H1 (cell line): Measurements from ENCODE around the gene GALNT2. TPM values are rescaled to one million over a fixed set of nuclear protein-coding genes. Genes with fewer than 3 reads are reported as not detected.

Source experiments
- CTCF ChIA-PET: fragments of 300-600 bp; sonication (Branson Sonifier 250); formaldehyde crosslinking; loops from one replicate; lab custom pipeline; 2021; ENCODE audit not compliant: partially characterized antibody; lab: Charles Lee
- POLR2A ChIA-PET: fragments of 300-600 bp; sonication (Branson Sonifier 250); formaldehyde crosslinking; loops from one replicate; lab custom pipeline; 2021; ENCODE audit warnings: inconsistent platforms; ENCODE audit not compliant: partially characterized antibody; lab: Charles Lee
- DNase-seq, 2 experiments: peaks; one replicate each; pipeline versions ENCODE4 v3.0.0 to v3.0.0-alpha.2; 2010 to 2022; ENCODE audit warnings: low spot score in 2 of 2, low read depth in 1 of 2, mixed read lengths in 1 of 2
- FAIRE-seq: peaks from 2 replicates; lab custom pipeline; 2011; peaks lifted over from hg19 to GRCh38; lab: Jason Lieb, UNC
- H2AFZ ChIP-seq: 2 replicates; pipeline ENCODE4 v1.8.1; 2012; ENCODE audit warnings: low read length, inconsistent platforms
- H2AK5ac ChIP-seq: 2 replicates; pipeline ENCODE4 v1.6.1; 2013; ENCODE audit warnings: low read depth, low read length
- H2BK120ac ChIP-seq: replicated peaks from 2 replicates; pipeline ENCODE3; 2013; ENCODE audit warnings: low read depth, low read length, inconsistent platforms
- H2BK12ac ChIP-seq: 2 replicates; pipeline ENCODE4 v1.6.1; 2013; ENCODE audit warnings: low read depth, low read length
- H2BK15ac ChIP-seq: 2 replicates; pipeline ENCODE4 v1.6.1; 2013; ENCODE audit warnings: low read length
- H2BK20ac ChIP-seq: 2 replicates; pipeline ENCODE4 v1.6.1; 2013; ENCODE audit warnings: low read length
- H2BK5ac ChIP-seq: 2 replicates; pipeline ENCODE4 v1.6.1; 2013; ENCODE audit warnings: low read depth, low read length
- H3K14ac ChIP-seq: 2 replicates; pipeline ENCODE4 v1.6.1; 2013; ENCODE audit warnings: inconsistent platforms; ENCODE audit not compliant: insufficient read length
- H3K18ac ChIP-seq: 2 replicates; pipeline ENCODE4 v1.6.1; 2013; ENCODE audit warnings: low read length; ENCODE audit errors: extremely low read depth
- H3K23ac ChIP-seq: 2 replicates; pipeline ENCODE4 v1.6.1; 2013; ENCODE audit warnings: inconsistent platforms; ENCODE audit not compliant: insufficient read length
- H3K23me2 ChIP-seq: 2 replicates; pipeline ENCODE4 v1.6.1; 2013; ENCODE audit warnings: low read depth, low read length
- H3K27ac ChIP-seq: 2 replicates; pipeline ENCODE4 v1.6.1; 2011; ENCODE audit warnings: low read depth, low read length, inconsistent platforms
- H3K27me3 ChIP-seq, 4 experiments: replicated peaks in 1 of 4; 1 replicate in 1 of 4; 2 replicates in 3 of 4; pipeline versions ENCODE4 v1.6.1 to v1.8.1; 2011 to 2013; ENCODE audit warnings: low read length in 3 of 4, mild to moderate bottlenecking in 3 of 4, inconsistent platforms in 2 of 4, mixed read lengths in 2 of 4, moderate library complexity in 1 of 4; ENCODE audit not compliant: control insufficient read depth in 3 of 4, insufficient read depth in 3 of 4; ENCODE audit errors: extremely low read depth in 1 of 4
- H3K36me3 ChIP-seq, 4 experiments: 2 replicates each; pipeline versions ENCODE4 v1.6.1 to v1.8.1; 2011 to 2013; ENCODE audit warnings: mild to moderate bottlenecking in 4 of 4, low read length in 3 of 4, moderate library complexity in 2 of 4, control low read depth in 1 of 4, inconsistent platforms in 1 of 4; ENCODE audit not compliant: insufficient read depth in 4 of 4, control insufficient read depth in 2 of 4
- H3K4ac ChIP-seq: replicated peaks from 2 replicates; pipeline ENCODE3; 2013; ENCODE audit warnings: low read length, low read depth, mixed read lengths, inconsistent platforms; ENCODE audit not compliant: insufficient read length
- H3K4me1 ChIP-seq, 4 experiments: replicated peaks in 1 of 4; 1 replicate in 1 of 4; 2 replicates in 3 of 4; pipeline versions ENCODE4 v1.6.1 to v1.8.1; 2011 to 2013; ENCODE audit warnings: low read length in 3 of 4, inconsistent platforms in 2 of 4, mixed read lengths in 1 of 4; ENCODE audit not compliant: insufficient read depth in 4 of 4, control insufficient read depth in 3 of 4
- H3K4me2 ChIP-seq, 2 experiments: 2 replicates each; pipeline versions ENCODE4 v1.6.1 to v1.8.1; 2011 to 2013; ENCODE audit warnings: low read depth in 2 of 2, low read length in 2 of 2, control low read depth in 1 of 2, inconsistent platforms in 1 of 2, mild to moderate bottlenecking in 1 of 2; ENCODE audit not compliant: insufficient read depth in 1 of 2
- H3K4me3 ChIP-seq, 4 experiments: fragments of 200-600, 300-600 bp in 1 of 4; sonication (generic), shearing (Covaris generic), sonication (Bioruptor Twin) in 1 of 4; 2 replicates each; pipeline versions ENCODE4 v1.5.1 to v1.8.1; 2011 to 2016; ENCODE audit warnings: low read length in 4 of 4, low read depth in 3 of 4, control low read depth in 2 of 4, inconsistent platforms in 2 of 4, mild to moderate bottlenecking in 2 of 4, mixed read lengths in 1 of 4, moderate library complexity in 1 of 4; ENCODE audit not compliant: insufficient read depth in 2 of 4; ENCODE audit errors: extremely low read depth in 1 of 4
- H3K56ac ChIP-seq: replicated peaks from 2 replicates; pipeline ENCODE3; 2013; ENCODE audit warnings: low read depth, mild to moderate bottlenecking, mixed read lengths, low read length, inconsistent platforms; ENCODE audit not compliant: insufficient read length
- H3K79me1 ChIP-seq: 2 replicates; pipeline ENCODE4 v1.6.1; 2013; ENCODE audit warnings: low read depth, low read length, control low read depth
- H3K79me2 ChIP-seq, 2 experiments: 2 replicates each; pipeline versions ENCODE4 v1.6.1 to v1.8.1; 2012 to 2013; ENCODE audit warnings: low read length in 2 of 2, mild to moderate bottlenecking in 2 of 2, inconsistent platforms in 1 of 2; ENCODE audit not compliant: insufficient read depth in 2 of 2, control insufficient read depth in 1 of 2
- H3K9ac ChIP-seq, 4 experiments: replicated peaks in 1 of 4; 1 replicate in 1 of 4; 2 replicates in 3 of 4; pipeline versions ENCODE4 v1.6.1 to v1.8.1; 2011 to 2013; ENCODE audit warnings: low read depth in 3 of 4, low read length in 3 of 4, control low read depth in 2 of 4, mild to moderate bottlenecking in 2 of 4, moderate library complexity in 2 of 4, inconsistent platforms in 1 of 4; ENCODE audit errors: extremely low read depth in 1 of 4
- H3K9me3 ChIP-seq, 2 experiments: 2 replicates each; pipeline versions ENCODE4 v1.6.1 to v1.8.1; 2012 to 2013; ENCODE audit warnings: mild to moderate bottlenecking in 2 of 2, moderate library complexity in 2 of 2, control low read depth in 1 of 2, inconsistent platforms in 1 of 2, low read depth in 1 of 2, low read length in 1 of 2, mixed read lengths in 1 of 2; ENCODE audit not compliant: insufficient read depth in 2 of 2
- H4K20me1 ChIP-seq, 2 experiments: replicated peaks in 1 of 2; 2 replicates each; pipeline versions ENCODE3 to v1.8.1; 2011 to 2013; ENCODE audit warnings: inconsistent platforms in 2 of 2, low read length in 2 of 2, mild to moderate bottlenecking in 1 of 2; ENCODE audit not compliant: insufficient read depth in 2 of 2, control insufficient read depth in 1 of 2
- H4K5ac ChIP-seq: 2 replicates; pipeline ENCODE4 v1.6.1; 2013; ENCODE audit warnings: low read length, low read depth, mixed read lengths, inconsistent platforms; ENCODE audit not compliant: insufficient read length
- H4K8ac ChIP-seq: 2 replicates; pipeline ENCODE4 v1.8.0; 2013; ENCODE audit warnings: mild to moderate bottlenecking, moderate library complexity, low read length, inconsistent platforms; ENCODE audit not compliant: insufficient read depth; ENCODE audit errors: extremely low read depth
- H4K91ac ChIP-seq: replicated peaks from 2 replicates; pipeline ENCODE3; 2013; ENCODE audit warnings: low read length, mixed read lengths, inconsistent platforms; ENCODE audit not compliant: insufficient read length
- EZH2 ChIP-seq: fragments of 200-600 bp; sonication (generic); IDR thresholded peaks from 2 replicates; pipeline ENCODE4 v1.7.1; 2012; ENCODE audit warnings: low read depth, mild to moderate bottlenecking, moderate library complexity, low read length, inconsistent platforms; ENCODE audit not compliant: severe bottlenecking
- GTF2F1 ChIP-seq: IDR thresholded peaks from 2 replicates; pipeline ENCODE4 v1.6.1; 2012; ENCODE audit warnings: low read depth, low read length, improper control_type of control experiment, borderline replicate concordance
- MAFK ChIP-seq: IDR thresholded peaks from 2 replicates; pipeline ENCODE4 v1.6.1; 2012; ENCODE audit warnings: low read depth, mild to moderate bottlenecking, improper control_type of control experiment, low read length
- NANOG ChIP-seq: IDR thresholded peaks from 2 replicates; pipeline ENCODE4 v1.6.1; 2011; ENCODE audit warnings: low read length, low read depth, mild to moderate bottlenecking, inconsistent platforms; ENCODE audit not compliant: insufficient read depth, poor library complexity, severe bottlenecking
- NRF1 ChIP-seq: IDR thresholded peaks from 2 replicates; pipeline ENCODE4 v1.6.1; 2011; ENCODE audit warnings: mild to moderate bottlenecking, low read depth, low read length, improper control_type of control experiment
- RFX5 ChIP-seq: IDR thresholded peaks from 2 replicates; pipeline ENCODE4 v1.6.1; 2011; ENCODE audit warnings: low read depth, low read length, improper control_type of control experiment, borderline replicate concordance
- SP2 ChIP-seq: IDR thresholded peaks from 2 replicates; pipeline ENCODE4 v1.6.1; 2012; ENCODE audit warnings: mild to moderate bottlenecking, low read length, inconsistent platforms
- TCF12 ChIP-seq: IDR thresholded peaks from 2 replicates; pipeline ENCODE4 v1.6.1; 2011; ENCODE audit warnings: low read depth, mild to moderate bottlenecking, low read length
- WGBS, 2 experiments: shearing (Covaris generic) in 1 of 2; methylation state at CpG; one replicate each; pipeline versions ENCODE4 v1.1.6 to v1.1.7; 2013 to 2015; ENCODE audit warnings: low lambda C conversion rate in 2 of 2, mixed read lengths in 2 of 2, inconsistent platforms in 1 of 2, low coverage in 1 of 2, missing lambda C conversion rate in 1 of 2; ENCODE audit not compliant: insufficient replicate concordance in 2 of 2, insufficient coverage in 1 of 2, insufficient read length in 1 of 2; ENCODE audit errors: extremely low coverage in 1 of 2, missing lambda C conversion rate in 1 of 2; 5-methylcytosine and 5-hydroxymethylcytosine counted together
- polyA plus RNA-seq, 7 experiments: library from polyadenylated mRNA; depleted of rRNA in 3 of 7; stranded (reverse) in 5 of 7; unstranded in 2 of 7; fragments of >200 nt in 5 of 7; fragments of 200-250 nt in 2 of 7; gene quantifications; 1 replicate in 5 of 7; 2 replicates in 1 of 7; 4 replicates in 1 of 7; pipeline versions ENCODE4 v1.2.1 to v1.2.3, GENCODE V29; 2011 to 2013; ENCODE audit warnings: missing spikeins in 2 of 7, mixed read lengths in 2 of 7
- total RNA-seq: library from RNA; stranded (reverse); fragmentation: NEBNext Ultra II Directional; extraction: Animal tissue kit (Norgen Biotek cat#: 25700); gene quantifications from 2 replicates; pipeline ENCODE4 v1.2.1, GENCODE V29; 2021
- TF ChIP-seq, protein P1 (sequence below): IDR thresholded peaks from 2 replicates; pipeline ENCODE4 v1.6.1; 2011; ENCODE audit warnings: low read depth, mild to moderate bottlenecking, low read length; ENCODE audit not compliant: insufficient read depth
- TF ChIP-seq, protein P2 (sequence below), 3 experiments: IDR thresholded peaks; 1 replicate in 2 of 3; 2 replicates in 1 of 3; pipeline versions ENCODE4 v1.5.1 to v1.6.1; 2011; ENCODE audit warnings: low read length in 3 of 3, mild to moderate bottlenecking in 3 of 3, inconsistent platforms in 2 of 3, low read depth in 1 of 3, moderate library complexity in 1 of 3; ENCODE audit not compliant: insufficient read depth in 1 of 3; ENCODE audit errors: control extremely low read depth in 1 of 3

GALNT2 gene
- total and polyA plus RNA-seq, 2 of the 8 experiments (the other 6 are each of a cell fraction or from before 2014, with no cell fraction given): 34.5 to 75.3 TPM

DNA sequence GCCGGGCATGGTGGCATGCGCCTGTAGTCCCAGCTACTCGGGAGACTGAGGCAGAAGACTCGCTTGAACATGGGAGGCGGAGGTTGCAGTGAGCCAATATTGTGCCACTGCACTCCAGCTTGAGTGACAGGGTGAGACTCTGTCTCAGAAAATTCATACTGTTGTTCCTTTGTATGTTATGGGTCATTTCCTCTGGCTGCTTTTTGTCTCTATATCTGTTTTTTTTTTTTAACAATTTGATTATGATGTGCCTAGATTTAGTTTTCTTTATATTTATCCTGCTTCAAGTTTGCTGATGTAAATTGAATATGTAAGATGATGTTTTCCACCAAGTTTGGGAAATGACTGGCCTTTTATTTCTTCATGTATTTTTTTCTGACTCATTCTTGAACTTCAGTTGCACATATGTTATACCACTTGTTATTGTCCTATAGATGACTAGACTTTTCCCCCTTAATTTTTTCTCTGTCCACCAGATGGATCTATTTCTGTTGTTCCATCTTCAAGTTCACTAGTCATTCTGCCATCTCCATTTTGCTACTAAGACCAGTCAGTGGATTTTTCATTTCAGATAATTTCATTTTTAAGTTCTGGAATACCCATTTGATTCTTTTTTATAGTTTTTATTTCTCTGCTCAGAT is 173.5 kb downstream of the GALNT2 start:
- H3K9me3 ChIP-seq: no peaks in the 10 kb centered on the region
- H3K4me1 ChIP-seq: peaks cover 0 to 5% (median 0%) of the 10 kb centered on the region in 4 experiments; a peak in 1 of 7 replicates
- FAIRE-seq: no peak
- no peaks in the 10 kb centered on the region for H3K36me3 ChIP-seq
- H4K20me1 ChIP-seq: no peaks in the 10 kb centered on the region
- H3K27me3 ChIP-seq: no peaks in the 10 kb centered on the region
- H3K4ac ChIP-seq: no peak overlapping the region
- no peak overlapping the region for H4K5ac ChIP-seq
- no peak overlapping the region for H3K23ac ChIP-seq
- no peak overlapping the region for H2BK15ac ChIP-seq
- H2AK5ac ChIP-seq: no peak overlapping the region
- CTCF ChIA-PET: interaction anchor here (0.6 kb wide), 1 partner anchor 62 kb away, joined by 3 read pairs; no protein-coding TSS in a partner anchor
- H4K8ac ChIP-seq: no peak overlapping the region
- H3K18ac ChIP-seq: no peak overlapping the region
- H2BK120ac ChIP-seq: no peak overlapping the region
- no peak overlapping the region for H2BK20ac ChIP-seq
- H3K9ac ChIP-seq: no peak overlapping the region
- H3K14ac ChIP-seq: no peak overlapping the region
- H3K79me2 ChIP-seq: no peaks in the 10 kb centered on the region
- H2BK12ac ChIP-seq: no peak overlapping the region
- no peak overlapping the region for H3K4me3 ChIP-seq
- H3K27ac ChIP-seq: no peak overlapping the region
- H3K56ac ChIP-seq: no peak overlapping the region
- WGBS, 2 experiments: 96% methylated on average over 5 of the region's 5 CpGs; no CpG with 5 or more reads in 1 of the 2 experiments
- H2AFZ ChIP-seq: no peak overlapping the region
- no peak for DNase-seq
- no peak overlapping the region for H2BK5ac ChIP-seq
- no peak overlapping the region for H4K91ac ChIP-seq
- no peaks in the 10 kb centered on the region for H3K23me2 ChIP-seq
- POLR2A ChIA-PET: no interaction called here
- no peaks in the 10 kb centered on the region; the same call in 1 of the 2 replicates for H3K79me1 ChIP-seq
- H3K4me2 ChIP-seq: no peak overlapping the region
- TF ChIP-seq, protein P1, sequence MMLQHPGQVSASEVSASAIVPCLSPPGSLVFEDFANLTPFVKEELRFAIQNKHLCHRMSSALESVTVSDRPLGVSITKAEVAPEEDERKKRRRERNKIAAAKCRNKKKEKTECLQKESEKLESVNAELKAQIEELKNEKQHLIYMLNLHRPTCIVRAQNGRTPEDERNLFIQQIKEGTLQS: no peak
- TF ChIP-seq RFX5: no peak
- TF ChIP-seq NANOG: no peak
- no peak for TF ChIP-seq GTF2F1
- TF ChIP-seq NRF1: no peak
- TF ChIP-seq, protein P2, sequence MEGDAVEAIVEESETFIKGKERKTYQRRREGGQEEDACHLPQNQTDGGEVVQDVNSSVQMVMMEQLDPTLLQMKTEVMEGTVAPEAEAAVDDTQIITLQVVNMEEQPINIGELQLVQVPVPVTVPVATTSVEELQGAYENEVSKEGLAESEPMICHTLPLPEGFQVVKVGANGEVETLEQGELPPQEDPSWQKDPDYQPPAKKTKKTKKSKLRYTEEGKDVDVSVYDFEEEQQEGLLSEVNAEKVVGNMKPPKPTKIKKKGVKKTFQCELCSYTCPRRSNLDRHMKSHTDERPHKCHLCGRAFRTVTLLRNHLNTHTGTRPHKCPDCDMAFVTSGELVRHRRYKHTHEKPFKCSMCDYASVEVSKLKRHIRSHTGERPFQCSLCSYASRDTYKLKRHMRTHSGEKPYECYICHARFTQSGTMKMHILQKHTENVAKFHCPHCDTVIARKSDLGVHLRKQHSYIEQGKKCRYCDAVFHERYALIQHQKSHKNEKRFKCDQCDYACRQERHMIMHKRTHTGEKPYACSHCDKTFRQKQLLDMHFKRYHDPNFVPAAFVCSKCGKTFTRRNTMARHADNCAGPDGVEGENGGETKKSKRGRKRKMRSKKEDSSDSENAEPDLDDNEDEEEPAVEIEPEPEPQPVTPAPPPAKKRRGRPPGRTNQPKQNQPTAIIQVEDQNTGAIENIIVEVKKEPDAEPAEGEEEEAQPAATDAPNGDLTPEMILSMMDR (IDR thresholded peaks at IDR 0.05; ENCODE audit: control extremely low read depth in 1 of 3, insufficient read depth in 1 of 3, low read depth in 1 of 3, low read length in 3 of 3): no peak
- TF ChIP-seq SP2: no peak
- no peak for TF ChIP-seq MAFK
- no peak for TF ChIP-seq TCF12
- no peak for TF ChIP-seq EZH2
